ENCODE measurements around the gene KRT86. TPM values are rescaled to one million over a fixed set of nuclear protein-coding genes. Genes with fewer than 3 reads are reported as not detected.
"Not testable (repeated sequence)": the region's sequence is repeated elsewhere in the genome, so short reads cannot be mapped to it uniquely, and the experiment has no call there.

The KRT86 gene
- total RNA-seq, 6 experiments from 2014 or later, result not detected

DNA sequence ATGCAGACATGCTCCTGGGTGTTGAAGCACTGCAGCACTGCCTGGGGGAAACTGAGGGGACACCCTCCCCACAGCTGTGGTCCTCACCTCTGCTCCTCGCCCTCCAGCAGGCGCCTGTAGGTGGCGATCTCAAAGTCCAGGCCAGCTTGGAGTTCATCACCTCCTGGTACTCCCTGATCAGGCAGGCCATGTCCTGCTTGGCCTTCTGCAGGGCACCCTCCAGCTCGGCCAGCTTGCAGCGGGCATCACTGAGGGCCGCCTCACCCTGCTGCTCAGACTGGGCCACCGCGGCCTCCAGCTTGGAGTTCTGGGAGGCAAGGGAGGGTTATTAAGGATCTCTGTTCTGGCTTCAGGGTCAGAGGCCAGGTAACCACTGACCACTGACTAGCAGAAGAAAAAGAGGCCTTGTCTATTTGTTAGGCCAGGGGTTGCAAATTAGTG is 22.2 kb upstream of the KRT86 start:
- not testable (repeated sequence) for DNase-seq

GRCh38 chr12:52252728-52253343 is 21.6 kb upstream of the KRT86 start:
- H3K4me3 ChIP-seq, result no peak overlapping the region
- H3K9me3 ChIP-seq, result no peaks in the 10 kb centered on the region
- H3K27me3 ChIP-seq, result no peaks in the 10 kb centered on the region
- no peak overlapping the region for H3K27ac ChIP-seq
- no peaks in the 10 kb centered on the region for H3K4me1 ChIP-seq
- ATAC-seq (no peak), DNase-seq (no peak)
- WGBS (ENCODE audit: insufficient coverage, low coverage, low lambda C conversion rate, missing lambda C conversion rate), result 88% methylated on average over 6 of the region's 11 CpGs
- intact Hi-C loops (cut with DNase I), result no loop called here
- no peaks in the 10 kb centered on the region for H3K36me3 ChIP-seq
- no peak for TF ChIP-seq POLR2A (IDR thresholded peaks at IDR 0.05)
- TF ChIP-seq, protein P1, sequence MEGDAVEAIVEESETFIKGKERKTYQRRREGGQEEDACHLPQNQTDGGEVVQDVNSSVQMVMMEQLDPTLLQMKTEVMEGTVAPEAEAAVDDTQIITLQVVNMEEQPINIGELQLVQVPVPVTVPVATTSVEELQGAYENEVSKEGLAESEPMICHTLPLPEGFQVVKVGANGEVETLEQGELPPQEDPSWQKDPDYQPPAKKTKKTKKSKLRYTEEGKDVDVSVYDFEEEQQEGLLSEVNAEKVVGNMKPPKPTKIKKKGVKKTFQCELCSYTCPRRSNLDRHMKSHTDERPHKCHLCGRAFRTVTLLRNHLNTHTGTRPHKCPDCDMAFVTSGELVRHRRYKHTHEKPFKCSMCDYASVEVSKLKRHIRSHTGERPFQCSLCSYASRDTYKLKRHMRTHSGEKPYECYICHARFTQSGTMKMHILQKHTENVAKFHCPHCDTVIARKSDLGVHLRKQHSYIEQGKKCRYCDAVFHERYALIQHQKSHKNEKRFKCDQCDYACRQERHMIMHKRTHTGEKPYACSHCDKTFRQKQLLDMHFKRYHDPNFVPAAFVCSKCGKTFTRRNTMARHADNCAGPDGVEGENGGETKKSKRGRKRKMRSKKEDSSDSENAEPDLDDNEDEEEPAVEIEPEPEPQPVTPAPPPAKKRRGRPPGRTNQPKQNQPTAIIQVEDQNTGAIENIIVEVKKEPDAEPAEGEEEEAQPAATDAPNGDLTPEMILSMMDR (IDR thresholded peaks at IDR 0.05), result no peak

More for the DNA sequence above, 22.2 kb upstream of the KRT86 start:
- TF ChIP-seq, protein P1 (IDR thresholded peaks at IDR 0.05), result peak in 1 of 4 donors; percentile 26
- H3K27ac ChIP-seq; H3K4me1 ChIP-seq; H3K9me3 ChIP-seq; H3K36me3 ChIP-seq; ATAC-seq; H3K27me3 ChIP-seq; intact Hi-C loops (cut with DNase I); H3K4me3 ChIP-seq: not testable (repeated sequence)
- 72% methylated on average over 5 of the region's 8 CpGs for WGBS (ENCODE audit: insufficient coverage, low coverage, low lambda C conversion rate, missing lambda C conversion rate)

DNA sequence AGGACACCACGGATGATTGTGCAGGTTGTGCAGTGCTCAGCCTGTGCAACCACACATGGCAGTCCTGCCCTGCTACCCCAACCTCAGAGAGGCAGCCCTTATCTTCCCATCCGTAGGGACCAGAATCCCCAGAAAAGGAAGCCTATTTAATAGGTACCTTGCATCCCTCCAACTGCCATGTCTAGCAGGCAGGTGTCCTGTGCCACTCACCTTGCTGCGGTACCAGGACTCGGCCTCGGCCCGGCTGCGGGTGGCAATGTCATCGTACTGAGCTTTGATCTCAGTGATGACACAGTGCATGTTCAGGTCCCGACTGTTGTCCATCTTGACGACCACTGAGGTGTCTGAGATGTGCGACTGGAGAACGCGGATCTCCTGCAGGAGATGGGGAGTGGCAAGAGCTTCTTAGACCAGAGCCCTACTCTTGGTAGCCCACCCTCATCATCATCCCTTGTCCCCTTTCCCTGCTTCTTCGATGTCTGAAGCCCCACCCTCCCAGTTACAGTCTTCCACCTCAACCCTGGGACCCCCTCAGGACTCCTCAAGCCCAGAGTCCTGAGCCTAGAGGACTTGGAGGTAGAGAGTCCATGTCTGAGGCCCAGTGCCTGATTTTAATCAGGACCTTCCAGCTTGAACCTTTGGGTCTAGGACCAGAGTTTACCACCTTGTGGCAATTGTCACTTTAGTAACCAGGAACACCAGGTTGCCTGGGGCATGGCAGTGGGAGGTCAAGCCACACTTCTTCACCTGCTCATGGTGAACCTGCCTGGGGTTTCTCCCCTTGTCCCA is 20.9 kb upstream of the KRT86 start:
- Histone ChIP-seq H3K27me3 (peaks cover 0 to 3% of the 10 kb centered on the region in 2 donors), H3K4me1 (no peaks in the 10 kb centered on the region), H3K36me3 (no peaks in the 10 kb centered on the region), H3K27ac (no peak overlapping the region), H3K9me3 (no peaks in the 10 kb centered on the region), H3K4me3 (no peak overlapping the region)
- WGBS (ENCODE audit: insufficient coverage, low coverage, low lambda C conversion rate, missing lambda C conversion rate), result 90% methylated on average over 6 of the region's 14 CpGs
- DNase-seq, result no peak
- no peak for ATAC-seq
- TF ChIP-seq, protein P1 (IDR thresholded peaks at IDR 0.05), result no peak
- no peak for TF ChIP-seq POLR2A (IDR thresholded peaks at IDR 0.05)
- intact Hi-C loops (cut with DNase I), result no loop called here

DNA sequence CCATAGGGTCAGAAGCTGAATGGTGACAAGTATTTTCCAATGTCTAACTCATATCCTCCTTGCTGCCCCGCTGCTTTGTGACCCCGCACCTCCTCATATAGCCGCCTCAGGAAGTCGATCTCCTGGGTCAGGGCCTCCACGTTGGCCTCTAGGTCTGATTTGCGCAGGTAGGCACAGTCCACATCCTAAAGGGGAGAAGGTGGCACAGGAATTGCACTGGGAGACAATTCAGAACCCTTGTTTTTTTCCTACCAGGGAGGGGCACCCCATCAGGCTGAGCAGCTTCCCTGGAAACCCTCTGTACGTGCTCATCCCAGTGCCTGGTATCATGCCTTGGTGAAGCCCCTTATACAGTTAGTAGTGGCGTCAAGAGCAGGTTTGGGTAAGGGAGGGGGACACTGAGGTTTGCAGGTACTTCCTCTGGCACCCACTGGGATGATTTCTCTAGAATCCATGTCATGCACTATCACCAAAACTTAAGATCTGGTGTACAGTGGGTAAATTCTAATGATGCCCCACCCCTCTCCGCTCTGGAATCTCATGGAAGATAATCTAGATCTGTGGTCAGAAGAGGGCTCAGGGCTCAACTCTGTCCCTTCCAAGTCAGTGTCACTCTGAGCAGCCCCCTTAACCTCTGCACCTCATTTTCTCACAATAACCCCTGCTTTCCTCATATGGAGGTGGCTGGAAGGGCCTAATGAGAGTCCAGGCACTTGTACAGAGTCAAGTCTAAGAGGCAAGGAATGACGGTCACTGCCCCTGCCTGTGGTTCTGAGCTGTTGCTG is 20.1 kb upstream of the KRT86 start:
- intact Hi-C loops (cut with DNase I), result no loop called here
- ATAC-seq (no peak), DNase-seq (no peak)
- TF ChIP-seq POLR2A (IDR thresholded peaks at IDR 0.05), result no peak
- TF ChIP-seq, protein P1 (IDR thresholded peaks at IDR 0.05), result no peak
- Histone ChIP-seq H3K4me3 (no peak overlapping the region), H3K27me3 (peaks cover 0 to 5% of the 10 kb centered on the region in 2 donors), H3K36me3 (no peaks in the 10 kb centered on the region), H3K4me1 (no peaks in the 10 kb centered on the region), H3K9me3 (no peaks in the 10 kb centered on the region), H3K27ac (no peak overlapping the region)
- 63% methylated on average over 5 of the region's 10 CpGs for WGBS (ENCODE audit: insufficient coverage, low coverage, low lambda C conversion rate, missing lambda C conversion rate)
